SKM-1 (cell line): ENCODE measurements around the gene DCBLD1.
"Not testable (repeated sequence)": the region's sequence is repeated elsewhere in the genome, so short reads cannot be mapped to it uniquely, and the experiment has no call there.

ENCODE experiments used
- DNase-seq: peaks from one replicate; lab custom pipeline; 2025; ENCODE audit not compliant: unreplicated experiment; lab: John Stamatoyannopoulos, UW

Gene DCBLD1

DNA sequence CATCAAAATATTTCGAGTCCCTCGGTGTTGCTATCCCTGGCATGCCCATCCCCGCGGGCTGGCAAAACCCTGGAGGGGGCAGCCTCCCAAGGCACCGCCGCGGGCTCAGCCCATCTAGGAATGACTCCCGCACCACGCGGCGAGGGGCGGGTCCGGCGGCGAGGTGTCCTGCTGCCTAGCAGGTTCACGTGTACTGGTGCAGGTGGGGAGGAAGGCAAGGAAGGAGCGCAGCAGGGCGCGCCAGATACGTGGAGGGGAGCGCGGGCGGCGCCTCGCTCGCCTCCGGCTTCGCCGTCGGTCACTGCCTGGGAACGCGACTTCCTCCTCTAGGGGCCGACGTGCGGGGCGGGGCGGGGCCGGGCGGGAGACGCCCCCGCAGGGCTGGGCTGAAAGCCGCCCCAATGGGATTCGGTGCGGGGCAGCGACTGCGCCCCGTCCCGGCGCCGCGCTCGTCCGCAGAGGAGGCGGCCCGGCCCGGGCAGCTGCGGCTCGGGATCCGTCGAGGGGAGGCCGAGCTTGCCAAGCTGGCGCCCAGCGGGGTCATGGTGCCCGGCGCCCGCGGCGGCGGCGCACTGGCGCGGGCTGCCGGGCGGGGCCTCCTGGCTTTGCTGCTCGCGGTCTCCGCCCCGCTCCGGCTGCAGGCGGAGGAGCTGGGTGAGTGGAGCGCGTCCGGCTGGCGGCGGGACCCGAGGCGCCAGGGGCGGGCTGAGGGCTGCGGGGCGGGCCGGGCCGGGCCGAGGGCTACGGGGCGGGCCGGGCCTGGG, at the start of gene DCBLD1:
TSS of gene DCBLD1 (plus strand) at position 435 of the 764 bp plus-strand sequence. CDS start at position 543, 108 bp downstream.
- DNase-seq: peak; percentile 46

- DNase-seq: no peak
Observed at GRCh38 chr6:117440706-117441525, 41.6 kb upstream of the DCBLD1 start.

DNA sequence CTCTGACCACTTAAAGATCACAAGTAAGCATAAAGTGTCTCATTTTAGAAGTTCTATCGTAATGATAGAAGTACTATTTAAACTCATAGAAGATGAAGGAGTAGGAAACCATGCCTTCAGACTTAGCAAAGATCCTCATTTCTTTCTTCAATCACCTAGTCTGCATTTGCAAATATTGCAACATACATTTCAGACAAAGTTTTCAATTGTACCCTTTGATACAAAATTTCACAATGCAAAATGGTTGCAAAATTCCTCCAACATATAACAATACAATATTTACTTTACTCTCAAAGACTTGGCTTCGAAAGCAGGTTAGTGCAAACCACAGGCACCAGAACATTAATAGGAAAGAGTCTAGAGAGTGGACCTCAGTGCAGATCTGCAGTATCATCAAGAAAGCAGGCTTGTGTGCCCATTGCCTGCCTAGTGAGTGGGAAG, 40.6 kb upstream of the DCBLD1 start:
- DNase-seq: no peak

- DNase-seq: not testable (repeated sequence)
Observed at GRCh38 chr6:117442313-117442712, 40.2 kb upstream of the DCBLD1 start.

DNA sequence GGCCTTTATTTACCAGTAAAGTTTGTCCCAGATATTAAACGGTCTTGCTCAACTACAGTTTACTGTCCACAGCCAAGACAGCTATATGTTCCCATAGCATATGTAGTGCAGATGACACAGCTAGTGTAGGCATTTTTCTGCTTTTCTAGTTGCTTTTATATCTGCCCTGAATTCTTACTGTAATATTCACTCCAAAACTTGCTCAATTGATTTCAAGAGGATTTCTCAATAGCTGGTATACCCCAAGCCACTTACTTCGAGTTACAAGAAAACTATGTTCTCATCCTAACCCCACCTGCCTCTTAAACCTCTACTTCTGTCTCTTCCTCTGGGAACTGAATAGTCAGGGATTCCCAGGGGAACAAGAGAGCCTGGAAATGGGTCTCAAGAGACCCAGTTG, 37.9 kb upstream of the DCBLD1 start:
- no peak for DNase-seq

GRCh38 chr6:117446861-117447260, 35.6 kb upstream of the DCBLD1 start:
- DNase-seq: no peak

GRCh38 chr6:117448011-117448410, 34.5 kb upstream of the DCBLD1 start:
- no peak for DNase-seq

- no peak for DNase-seq
Observed at GRCh38 chr6:117448732-117449485, 33.6 kb upstream of the DCBLD1 start.

GRCh38 chr6:117449549-117450439, 32.7 kb upstream of the DCBLD1 start:
- DNase-seq: peak; percentile 56

GRCh38 chr6:117451671-117452070, 30.8 kb upstream of the DCBLD1 start:
- DNase-seq: no peak

DNA sequence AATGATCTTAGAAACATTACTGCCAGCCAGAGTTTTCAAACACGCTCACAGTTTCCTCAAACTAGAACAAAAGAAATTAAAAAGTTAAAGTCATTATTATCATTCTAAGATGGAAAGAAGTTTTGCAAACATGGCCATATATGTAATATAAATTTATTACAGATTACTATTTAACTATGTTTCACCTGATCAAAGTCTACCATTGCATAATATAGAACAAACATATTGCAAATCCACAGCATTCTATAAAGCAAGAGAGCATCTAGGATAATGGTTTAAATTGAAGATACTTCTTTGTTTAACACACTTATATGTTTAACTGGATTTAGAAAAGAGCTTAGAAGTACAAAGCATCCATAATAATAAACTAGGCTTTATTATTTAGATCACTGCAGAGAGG, 26.2 kb upstream of the DCBLD1 start:
- no peak for DNase-seq

DNA sequence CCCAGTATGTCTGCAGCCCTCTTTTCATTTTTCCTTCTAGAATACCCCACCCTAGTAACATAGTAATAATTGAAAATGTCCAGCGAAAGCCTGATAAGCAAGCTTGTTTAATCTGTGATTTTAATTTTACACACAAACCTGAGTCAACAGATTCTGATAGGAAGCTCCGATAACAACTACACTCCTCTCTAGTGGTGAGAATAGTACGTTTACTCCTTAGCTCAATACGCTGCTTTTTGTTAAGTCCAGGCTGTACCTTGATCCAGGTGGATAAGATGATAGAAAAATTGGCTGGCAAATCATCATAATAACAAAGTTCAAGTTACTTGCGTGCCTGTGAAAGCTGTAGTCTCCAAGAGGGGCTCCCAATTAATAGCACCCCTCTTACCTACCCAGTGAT, 25.5 kb upstream of the DCBLD1 start:
- DNase-seq: no peak

- DNase-seq: no peak
Observed at GRCh38 chr6:117459204-117459944, 23.1 kb upstream of the DCBLD1 start.

DNA sequence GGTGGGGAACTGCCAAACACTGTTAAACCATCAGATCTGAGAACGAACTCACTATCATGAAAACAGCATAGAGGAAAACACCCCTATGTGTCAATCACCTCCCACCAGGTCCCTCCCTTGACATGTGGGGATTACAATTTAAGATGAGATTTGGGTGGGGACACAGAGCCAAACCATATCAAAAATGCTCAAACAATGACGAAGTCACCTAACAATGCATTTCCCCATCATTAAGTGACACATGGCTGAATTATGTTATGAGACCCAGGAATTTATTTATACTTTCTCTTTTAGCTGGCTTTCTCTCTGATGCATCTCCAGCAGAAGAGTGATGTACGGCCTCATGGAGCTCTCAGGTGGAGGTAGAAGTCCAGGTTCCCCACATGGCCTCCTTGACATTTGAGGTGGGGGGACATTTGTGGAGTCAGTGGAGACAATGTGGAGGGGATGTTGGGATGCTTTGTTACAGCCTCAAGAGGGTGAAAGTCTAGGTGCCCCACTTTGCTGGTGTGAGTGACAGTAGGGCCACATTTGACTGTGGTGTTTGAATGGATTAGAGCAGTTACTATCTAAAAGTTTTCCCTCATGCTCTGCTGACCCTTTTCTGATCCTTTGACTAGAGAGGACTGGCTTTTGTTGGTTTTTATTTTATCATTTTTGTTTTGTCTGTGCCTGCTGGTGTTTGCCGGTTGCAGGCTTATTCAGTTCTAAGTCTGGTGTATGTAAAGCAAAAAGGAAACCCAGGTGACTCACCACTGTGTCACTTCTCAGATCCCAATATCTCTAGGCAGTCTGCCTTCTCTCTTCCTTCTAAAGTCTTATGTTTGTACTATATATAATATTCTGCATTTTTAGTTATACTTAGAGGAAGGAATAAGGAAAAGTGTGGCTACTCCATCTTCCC, 18.5 kb upstream of the DCBLD1 start:
- DNase-seq: no peak

DNA sequence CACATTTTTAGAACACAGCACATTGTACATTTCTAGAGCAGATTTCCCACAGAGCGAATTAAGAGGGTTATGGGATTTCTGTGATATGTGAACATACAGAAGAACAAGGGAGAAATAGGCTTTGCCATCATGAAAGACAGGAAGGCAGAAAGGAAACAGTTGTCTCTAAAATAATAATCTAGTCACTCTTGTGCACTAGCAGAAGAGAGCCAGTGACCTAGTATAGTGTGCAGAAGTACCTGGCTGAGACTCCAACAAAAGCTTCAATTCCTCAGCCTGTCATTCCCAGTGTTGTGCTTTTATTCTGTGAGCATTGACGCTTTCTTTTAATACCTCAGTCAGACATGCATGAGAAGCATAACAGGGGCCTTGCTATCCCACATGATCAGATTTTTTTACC, 17.8 kb upstream of the DCBLD1 start:
- DNase-seq: no peak

GRCh38 chr6:117465691-117466090, 16.8 kb upstream of the DCBLD1 start:
- DNase-seq: no peak

- DNase-seq: no peak
Observed at GRCh38 chr6:117467876-117468275, 14.6 kb upstream of the DCBLD1 start.

DNA sequence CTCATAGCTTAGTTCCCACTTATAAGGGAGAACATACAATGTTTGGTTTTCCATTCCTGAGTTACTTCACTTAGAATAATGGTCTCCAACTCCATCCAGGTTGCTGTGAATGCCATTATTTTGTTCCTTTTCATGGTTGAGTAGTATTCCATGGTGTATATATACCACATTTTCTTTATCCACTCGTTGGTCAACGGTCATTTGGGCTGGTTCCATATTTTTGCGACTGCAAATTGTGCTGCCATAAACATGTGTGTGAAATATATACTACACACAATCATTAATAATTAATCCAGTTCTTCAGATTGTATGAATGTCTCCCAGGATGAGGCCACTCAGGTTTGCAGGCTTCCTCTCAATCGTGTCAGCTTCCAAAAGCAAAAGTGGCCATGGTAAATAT, 13.9 kb upstream of the DCBLD1 start:
- not testable (repeated sequence) for DNase-seq

- peak; percentile 86 for DNase-seq
Observed at GRCh38 chr6:117469356-117469755, 13.1 kb upstream of the DCBLD1 start.
